Kidney tubule cell (primary cell): ENCODE measurements around the gene P4HA1.
"Not testable (repeated sequence)": the region's sequence is repeated elsewhere in the genome, so short reads cannot be mapped to it uniquely, and the experiment has no call there.

Experiments used
- DNase-seq: peaks from one replicate; pipeline ENCODE4 v3.0.0-alpha.2; 2018; ENCODE audit warnings: low spot score

The P4HA1 gene

GRCh38 chr10:73096449-73097304 lies at the start of gene P4HA1:
P4HA1 (minus strand) TSS chr10:73096866; CDS start chr10:73074883, 21,983 bp downstream.
- peak; percentile 99 for DNase-seq

- DNase-seq, result no peak
Measured at GRCh38 chr10:73141603-73142002, 44.9 kb upstream of the P4HA1 start.

GRCh38 chr10:73139251-73139650 lies 42.6 kb upstream of the P4HA1 start:
- DNase-seq, result no peak

GRCh38 chr10:73136627-73137026 lies 40.0 kb upstream of the P4HA1 start:
- peak; percentile 20 for DNase-seq

- no peak for DNase-seq
Measured at GRCh38 chr10:73134727-73135126, 38.1 kb upstream of the P4HA1 start.

GRCh38 chr10:73131913-73132686 lies 35.4 kb upstream of the P4HA1 start:
- no peak for DNase-seq

GRCh38 chr10:73131301-73131700 lies 34.6 kb upstream of the P4HA1 start:
- peak; percentile 13 for DNase-seq

- DNase-seq, result no peak
Measured at GRCh38 chr10:73126343-73126742, 29.7 kb upstream of the P4HA1 start.

- no peak for DNase-seq
Measured at GRCh38 chr10:73119952-73120351, 23.3 kb upstream of the P4HA1 start.

GRCh38 chr10:73119457-73119856 lies 22.8 kb upstream of the P4HA1 start:
- DNase-seq, result no peak

- peak; percentile 66 for DNase-seq
Measured at GRCh38 chr10:73117976-73118743, 21.5 kb upstream of the P4HA1 start.

GRCh38 chr10:73116017-73116416 lies 19.4 kb upstream of the P4HA1 start:
- no peak for DNase-seq

- DNase-seq, result peak; percentile 28
Measured at GRCh38 chr10:73113551-73113950, 16.9 kb upstream of the P4HA1 start.

- DNase-seq, result not testable (repeated sequence)
Measured at GRCh38 chr10:73112032-73112431, 15.4 kb upstream of the P4HA1 start.

- peak; percentile 83 for DNase-seq
Measured at GRCh38 chr10:73110345-73110849, 13.7 kb upstream of the P4HA1 start, which contains the start of gene NUDT13. NUDT13 (plus strand) TSS chr10:73110455; CDS start chr10:73114366, 3,911 bp downstream.

GRCh38 chr10:73109248-73109652 lies 12.6 kb upstream of the P4HA1 start:
- not testable (repeated sequence) for DNase-seq

GRCh38 chr10:73106301-73106700 lies 9.6 kb upstream of the P4HA1 start:
- no peak for DNase-seq

GRCh38 chr10:73099141-73099540 lies 2.5 kb upstream of the P4HA1 start:
- DNase-seq, result no peak

GRCh38 chr10:73097305-73097670 lies 622 bp upstream of the P4HA1 start:
- DNase-seq, result no peak

- peak; percentile 75 for DNase-seq
Measured at GRCh38 chr10:73096041-73096448, 621 bp downstream of the P4HA1 start.

- DNase-seq, result peak; percentile 73
Measured at GRCh38 chr10:73095481-73096021, 1.1 kb downstream of the P4HA1 start.
